Inferior parietal cortex (tissue), 1 donor: ENCODE data around the gene SLC10A3.
"Not testable (repeated sequence)": the region's sequence is repeated elsewhere in the genome, so short reads cannot be mapped to it uniquely, and the experiment has no call there.

ENCODE experiments used
- DNase-seq: peaks from one replicate; pipeline ENCODE4 v3.0.0-alpha.2; 2016; ENCODE audit errors: extremely low spot score

The SLC10A3 gene

GRCh38 chrX:154509455-154509854 is 19.0 kb upstream of the SLC10A3 start:
- DNase-seq = no peak

GRCh38 chrX:154508384-154508745 is 17.9 kb upstream of the SLC10A3 start:
- no peak for DNase-seq

- no peak for DNase-seq
Observed at GRCh38 chrX:154507673-154508383, 17.4 kb upstream of the SLC10A3 start.

GRCh38 chrX:154506483-154507332 is 16.3 kb upstream of the SLC10A3 start:
- no peak for DNase-seq

- DNase-seq = no peak
Observed at GRCh38 chrX:154505734-154506133, 15.3 kb upstream of the SLC10A3 start.

- no peak for DNase-seq
Observed at GRCh38 chrX:154502989-154503388, 12.6 kb upstream of the SLC10A3 start.

GRCh38 chrX:154502098-154502497 is 11.7 kb upstream of the SLC10A3 start:
- no peak for DNase-seq

GRCh38 chrX:154501423-154501822 is 11.0 kb upstream of the SLC10A3 start:
- not testable (repeated sequence) for DNase-seq

GRCh38 chrX:154496591-154497137 is 6.2 kb upstream of the SLC10A3 start:
- not testable (repeated sequence) for DNase-seq

GRCh38 chrX:154495472-154495922 is 5.1 kb upstream of the SLC10A3 start:
- DNase-seq = no peak

- no peak for DNase-seq
Observed at GRCh38 chrX:154494715-154495114, 4.3 kb upstream of the SLC10A3 start.

GRCh38 chrX:154490021-154490413 is 412 bp downstream of the SLC10A3 start:
- no peak for DNase-seq

GRCh38 chrX:154489182-154489581 is 1.2 kb downstream of the SLC10A3 start:
- DNase-seq = no peak

GRCh38 chrX:154488336-154489075 is 1.9 kb downstream of the SLC10A3 start:
- no peak for DNase-seq

GRCh38 chrX:154487518-154488290 is 2.7 kb downstream of the SLC10A3 start:
- DNase-seq = no peak

- no peak for DNase-seq
Observed at GRCh38 chrX:154486396-154487207, 3.8 kb downstream of the SLC10A3 start, which contains the start of gene UBL4A. UBL4A (minus strand) TSS chrX:154486615; CDS start chrX:154486584, 31 bp downstream.

- no peak for DNase-seq
Observed at GRCh38 chrX:154486052-154486395, 4.4 kb downstream of the SLC10A3 start.

GRCh38 chrX:154485150-154486051 is 5.0 kb downstream of the SLC10A3 start:
- DNase-seq = no peak
